Thyroid gland (tissue), 4 donors: ENCODE data around the gene STK24.

Experiments used
- CTCF ChIP-seq, 6 experiments: fragments of 200-600 bp in 3 of 6; fragments of 450-650 bp in 3 of 6; sonication (generic) in 3 of 6; IDR thresholded peaks; one replicate each; pipeline ENCODE4 v1.5.1; 2016 to 2019; ENCODE audit warnings: antibody characterized with exemption in 6 of 6, mild to moderate bottlenecking in 2 of 6, inconsistent platforms in 1 of 6, moderate library complexity in 1 of 6
- POLR2A ChIP-seq, 2 donors: fragments of 450-650 bp; IDR thresholded peaks; one replicate each; pipeline ENCODE4 v1.6.1; 2017; ENCODE audit warnings: antibody characterized with exemption in 2 of 2, mild to moderate bottlenecking in 2 of 2, moderate library complexity in 1 of 2

DNA sequence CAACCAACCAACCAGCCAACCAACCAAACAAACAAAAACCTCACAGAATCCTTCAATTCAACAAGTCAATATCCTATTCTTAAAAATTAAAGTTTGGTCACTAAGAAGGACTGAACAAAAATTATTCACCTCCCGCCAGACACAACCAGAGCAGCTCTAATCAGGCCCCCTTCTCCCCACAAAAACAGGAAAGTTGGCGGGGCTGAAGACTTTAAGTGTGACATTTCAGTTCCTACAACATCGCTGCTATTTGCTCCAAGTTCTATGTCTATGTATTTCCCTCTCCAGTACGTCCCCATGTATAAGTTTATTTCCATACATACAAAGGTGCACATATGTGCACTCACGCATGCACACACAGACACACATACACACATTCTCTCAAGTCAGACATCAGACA lies 32.8 kb upstream of the STK24 start:
- TF ChIP-seq POLR2A (IDR thresholded peaks at IDR 0.05): no peak
- TF ChIP-seq CTCF (IDR thresholded peaks at IDR 0.05): no peak
